Activated CD8-positive, alpha-beta T cell treated with anti-CD3 and anti-CD28 coated beads for 36 hours (primary cell): ENCODE data around the gene TDRD12. TPM values are rescaled to one million over a fixed set of nuclear protein-coding genes. Genes with fewer than 3 reads are reported as not detected.

Experiments
- ATAC-seq: fragments of 200-7000 bp; cut with Tn5 transposase; one replicate; pipeline ENCODE4 v1.10.0; 2021; ENCODE audit warnings: mild to moderate bottlenecking, moderate library complexity
- CTCF ChIA-PET: fragments of 350-600 bp; sonication (Branson Sonifier 250); formaldehyde crosslinking; loops from one replicate; lab custom pipeline; 2021; ENCODE audit warnings: antibody characterized with exemption; lab: Charles Lee
- POLR2A ChIA-PET: fragments of 350-600 bp; sonication (Branson Sonifier 250); formaldehyde crosslinking; loops from one replicate; lab custom pipeline; 2021; ENCODE audit warnings: antibody characterized with exemption; lab: Charles Lee
- DNase-seq: peaks from one replicate; pipeline ENCODE4 v3.0.0-alpha.2; 2020
- H3K27ac Mint-ChIP-seq: one replicate; pipeline ENCODE4 v1.8.0; 2021; ENCODE audit warnings: mild to moderate bottlenecking, mixed read lengths
- H3K27me3 Mint-ChIP-seq: one replicate; pipeline ENCODE4 v1.8.0; 2021; ENCODE audit warnings: mixed read lengths
- H3K36me3 Mint-ChIP-seq: one replicate; pipeline ENCODE4 v1.8.0; 2021; ENCODE audit warnings: low read depth, mixed read lengths
- H3K4me1 Mint-ChIP-seq: one replicate; pipeline ENCODE4 v1.8.0; 2021; ENCODE audit warnings: low read depth, mixed read lengths
- H3K4me3 Mint-ChIP-seq: one replicate; pipeline ENCODE4 v1.8.0; 2021; ENCODE audit warnings: mild to moderate bottlenecking, moderate library complexity, mixed read lengths
- H3K9me3 Mint-ChIP-seq: one replicate; pipeline ENCODE4 v1.8.0; 2021; ENCODE audit warnings: mixed read lengths
- CTCF ChIP-seq: fragments of 200-600 bp; IDR thresholded peaks from one replicate; pipeline ENCODE4 v1.8.0; 2022; ENCODE audit warnings: antibody characterized with exemption, mild to moderate bottlenecking
- intact Hi-C: fragments of 100-400 bp; cut with micrococcal nuclease; formaldehyde crosslinking; loops from one replicate; pipeline ENCODE4 v1.10.0; 2022
- total RNA-seq, 2 experiments: library from RNA; stranded (reverse); gene quantifications; one replicate each; pipeline ENCODE4 v1.2.3, GENCODE V29; 2021

Gene TDRD12
- total RNA-seq, 2 experiments from 2014 or later, result 0.13 TPM; not detected in 1

GRCh38 chr19:32817569-32818476, 98.3 kb downstream of the TDRD12 start:
- no peak for TF ChIP-seq CTCF
- ChIA-PET CTCF (no interaction called here), POLR2A (interaction anchor here (0.9 to 1.0 kb wide), 2 partner anchors 25 to 53 kb away, joined by 3 read pairs; no protein-coding TSS in a partner anchor)
- intact Hi-C loops, result no loop called here
- H3K9me3 Mint-ChIP-seq, result no peaks in the 10 kb centered on the region
- H3K27ac Mint-ChIP-seq, result no peak overlapping the region
- peaks cover 4% of the 10 kb centered on the region for H3K27me3 Mint-ChIP-seq
- H3K4me3 Mint-ChIP-seq, result no peak overlapping the region
- no peaks in the 10 kb centered on the region for H3K36me3 Mint-ChIP-seq
- ATAC-seq, result no peak
- DNase-seq, result no peak
- H3K4me1 Mint-ChIP-seq, result peaks cover 17% of the 10 kb centered on the region

GRCh38 chr19:32818536-32818935, 99.0 kb downstream of the TDRD12 start:
- Mint-ChIP-seq H3K27me3 (peaks cover 8% of the 10 kb centered on the region), H3K4me3 (no peak overlapping the region), H3K4me1 (peaks cover 17% of the 10 kb centered on the region), H3K27ac (no peak overlapping the region), H3K36me3 (no peaks in the 10 kb centered on the region), H3K9me3 (no peaks in the 10 kb centered on the region)
- DNase-seq, result no peak
- no peak for TF ChIP-seq CTCF
- no peak for ATAC-seq
- ChIA-PET CTCF (interaction anchor here (1.2 kb wide), 1 partner anchor 11 kb away, joined by 3 read pairs; no protein-coding TSS in a partner anchor), POLR2A (interaction anchor here (0.9 kb wide), 1 partner anchor 26 kb away, joined by 3 read pairs; no protein-coding TSS in a partner anchor)
- intact Hi-C loops, result no loop called here

GRCh38 chr19:32819419-32820400, 100.1 kb downstream of the TDRD12 start:
- no peaks in the 10 kb centered on the region for H3K9me3 Mint-ChIP-seq
- H3K27ac Mint-ChIP-seq, result peak overlapping the region; percentile 22
- CTCF ChIA-PET, result interaction anchor here (1.2 kb wide), 1 partner anchor 9 kb away, joined by 3 read pairs; no protein-coding TSS in a partner anchor
- intact Hi-C loops, result no loop called here
- DNase-seq, result peak; percentile 19
- H3K36me3 Mint-ChIP-seq, result no peaks in the 10 kb centered on the region
- H3K27me3 Mint-ChIP-seq, result peaks cover 11% of the 10 kb centered on the region
- no peak overlapping the region for H3K4me3 Mint-ChIP-seq
- POLR2A ChIA-PET, result no interaction called here
- peak; percentile 66 for ATAC-seq
- peaks cover 13% of the 10 kb centered on the region for H3K4me1 Mint-ChIP-seq
- no peak for TF ChIP-seq CTCF

GRCh38 chr19:32822916-32823746, 103.6 kb downstream of the TDRD12 start:
- ChIA-PET POLR2A (no interaction called here), CTCF (no interaction called here)
- no peak for TF ChIP-seq CTCF
- no peak for ATAC-seq
- no peak overlapping the region for H3K4me3 Mint-ChIP-seq
- intact Hi-C loops, result no loop called here
- no peaks in the 10 kb centered on the region for H3K36me3 Mint-ChIP-seq
- peaks cover 13% of the 10 kb centered on the region for H3K4me1 Mint-ChIP-seq
- DNase-seq, result no peak
- H3K27me3 Mint-ChIP-seq, result peaks cover 16% of the 10 kb centered on the region
- H3K9me3 Mint-ChIP-seq, result no peaks in the 10 kb centered on the region
- H3K27ac Mint-ChIP-seq, result no peak overlapping the region
